ENCODE data around the gene PRSS21. TPM values are rescaled to one million over a fixed set of nuclear protein-coding genes. Genes with fewer than 3 reads are reported as not detected.
A peak's percentile ranks its signal among the peaks of the same experiment; 100 is the strongest.

PRSS21 gene
- total and polyA plus RNA-seq, 5 donors: not detected

DNA sequence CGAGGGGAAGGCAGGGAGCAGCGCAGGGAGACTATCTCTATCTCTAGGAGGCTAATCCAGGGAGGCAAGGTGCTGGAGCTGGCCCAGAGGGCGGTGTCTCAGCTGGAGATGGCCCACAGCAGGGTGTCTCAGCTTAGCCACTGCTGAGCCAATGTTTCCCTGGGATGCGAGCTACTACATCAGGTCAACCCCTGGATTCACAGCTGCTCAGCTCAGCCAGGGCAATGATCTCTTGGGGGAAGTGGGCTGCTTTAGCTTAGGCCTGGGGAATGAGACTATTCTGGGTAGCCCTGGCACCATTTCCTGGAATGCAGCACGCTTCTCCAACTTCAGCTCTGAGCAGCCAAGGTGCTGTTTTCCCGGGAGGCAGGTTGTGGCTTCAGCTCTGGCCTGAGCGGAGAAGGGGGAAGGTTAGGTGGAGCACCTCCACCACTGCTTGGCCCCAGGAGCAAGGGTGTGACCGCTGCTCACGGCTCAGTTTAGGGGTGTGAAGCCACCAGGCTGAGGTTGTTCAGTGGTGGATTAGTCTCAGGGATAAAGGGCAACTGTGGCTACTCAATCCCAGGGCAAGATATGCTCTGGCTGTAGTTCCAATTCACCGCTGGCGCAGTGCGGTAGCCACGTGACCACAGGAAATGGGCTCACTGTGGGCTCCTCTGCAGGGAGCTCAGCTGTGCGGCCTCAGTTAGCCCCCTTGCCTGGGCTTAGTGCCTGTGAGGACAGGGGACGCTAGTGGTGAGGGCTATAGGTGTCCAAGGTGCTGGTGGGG lies 5.2 kb upstream of the PRSS21 start:
- ATAC-seq (peak in 1 of 2 donors; percentile 29), DNase-seq (no peak)
- Histone ChIP-seq H3K27ac (ENCODE audit: low read length) (no peak overlapping the region), H3K9me3 (ENCODE audit: control insufficient read depth, low read length) (no peaks in the 10 kb centered on the region), H3K4me1 (ENCODE audit: control insufficient read depth, insufficient read depth, low read length) (no peaks in the 10 kb centered on the region), H3K4me3 (ENCODE audit: low read length) (no peak overlapping the region), H3K27me3 (ENCODE audit: control insufficient read depth, insufficient read depth) (no peaks in the 10 kb centered on the region)
- intact Hi-C loops (cut with DNase I): no loop called here
- WGBS: 62% methylated on average over 15 of the region's 15 CpGs

DNA sequence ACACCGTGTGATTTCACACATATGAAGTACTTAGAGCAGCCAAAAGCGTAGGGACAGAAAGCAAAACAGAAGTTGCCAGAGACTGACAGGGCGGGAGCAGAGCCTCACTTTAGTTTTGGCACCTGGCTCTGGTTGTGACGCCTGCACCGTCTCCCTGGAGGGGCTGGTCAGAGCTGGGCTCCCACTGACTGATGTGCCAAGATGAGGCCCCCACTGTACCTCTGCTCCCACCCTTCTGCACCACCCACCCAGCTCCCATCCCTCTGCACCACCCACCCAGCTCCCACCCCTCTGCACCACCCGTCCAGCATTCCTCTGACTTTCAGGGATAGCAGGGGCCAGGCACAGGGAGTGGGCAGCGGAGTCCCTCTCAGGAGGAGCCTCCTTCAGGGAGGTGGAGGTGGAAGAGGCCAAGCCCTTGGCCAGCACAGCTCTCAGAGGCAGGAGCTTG lies 3.2 kb upstream of the PRSS21 start:
- WGBS: 43% methylated on average over 7 of the region's 7 CpGs
- intact Hi-C loops (cut with DNase I): no loop called here
- DNase-seq (no peak), ATAC-seq (no peak)
- no peak overlapping the region for H3K27ac ChIP-seq (ENCODE audit: low read length)
- no peaks in the 10 kb centered on the region for H3K27me3 ChIP-seq (ENCODE audit: control insufficient read depth, insufficient read depth)
- no peaks in the 10 kb centered on the region for H3K9me3 ChIP-seq (ENCODE audit: control insufficient read depth, low read length)
- H3K4me3 ChIP-seq (ENCODE audit: low read length): no peak overlapping the region
- no peaks in the 10 kb centered on the region for H3K4me1 ChIP-seq (ENCODE audit: control insufficient read depth, insufficient read depth, low read length)

DNA sequence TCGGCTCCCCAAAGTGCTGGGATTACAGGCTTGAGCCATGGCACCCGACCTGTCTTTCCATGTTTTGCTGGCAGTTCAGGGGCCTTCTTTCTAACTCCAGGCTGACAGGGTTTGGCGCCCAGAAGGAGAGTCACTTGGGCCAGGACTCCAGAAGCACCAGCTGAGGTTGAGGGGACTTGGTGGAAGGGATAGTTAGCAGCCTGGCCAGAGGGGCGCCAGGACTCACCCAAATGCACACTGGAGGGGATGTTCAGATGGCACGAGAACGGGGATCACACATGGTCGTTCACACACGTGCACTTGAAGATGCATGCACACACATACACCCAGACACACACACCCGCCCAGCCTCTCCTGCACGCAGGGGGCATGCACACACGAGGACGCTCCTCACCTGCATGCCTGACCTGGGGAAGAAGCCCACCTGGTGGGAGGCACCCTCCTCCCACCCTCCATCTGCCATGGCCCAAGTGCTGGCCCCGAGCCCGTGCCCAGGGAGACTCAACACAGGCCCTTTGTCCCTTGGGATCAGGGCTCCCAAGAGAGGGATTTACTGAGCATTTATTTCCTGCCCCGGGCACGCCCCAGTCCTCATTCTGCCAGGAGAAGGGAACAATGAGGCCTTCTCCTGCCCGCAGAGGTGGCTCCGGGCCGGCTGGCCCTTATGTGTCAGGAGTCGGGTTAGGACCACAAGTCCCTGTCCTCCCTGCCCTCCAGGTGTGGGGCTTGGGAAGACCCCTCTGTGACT lies 2.3 kb upstream of the PRSS21 start:
- 78% methylated on average over 20 of the region's 20 CpGs for WGBS
- Histone ChIP-seq H3K4me3 (ENCODE audit: low read length) (no peak overlapping the region), H3K9me3 (ENCODE audit: control insufficient read depth, low read length) (no peaks in the 10 kb centered on the region), H3K27ac (ENCODE audit: low read length) (no peak overlapping the region), H3K27me3 (ENCODE audit: control insufficient read depth, insufficient read depth) (no peaks in the 10 kb centered on the region), H3K4me1 (ENCODE audit: control insufficient read depth, insufficient read depth, low read length) (no peaks in the 10 kb centered on the region)
- ATAC-seq (no peak), DNase-seq (no peak)
- intact Hi-C loops (cut with DNase I): no loop called here

DNA sequence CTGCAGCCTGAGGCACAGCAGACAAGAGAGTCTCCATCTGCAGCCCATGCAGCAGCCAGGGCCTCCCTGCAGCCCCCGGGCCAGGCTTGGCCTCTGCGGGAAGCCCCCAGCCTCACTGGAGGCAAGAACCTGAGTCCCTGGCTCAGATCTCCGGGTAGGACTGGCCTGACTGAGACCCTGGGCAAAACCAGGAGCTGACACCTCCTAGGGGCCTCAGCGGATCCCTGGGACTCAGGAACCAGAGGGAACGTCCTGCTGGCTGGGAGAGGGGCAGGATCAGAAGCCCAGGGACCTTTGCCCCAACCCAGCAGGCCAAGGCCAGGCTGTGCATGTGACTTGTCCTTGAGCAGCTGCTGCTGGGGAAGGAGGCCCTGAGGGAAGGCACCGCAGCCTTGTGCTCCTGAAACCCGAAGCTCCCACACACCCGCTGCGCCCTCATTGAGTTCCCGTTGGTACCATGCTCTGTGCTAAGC lies 1.7 kb upstream of the PRSS21 start:
- 75% methylated on average over 10 of the region's 10 CpGs for WGBS
- H3K9me3 ChIP-seq (ENCODE audit: control insufficient read depth, low read length): no peaks in the 10 kb centered on the region
- H3K4me1 ChIP-seq (ENCODE audit: control insufficient read depth, insufficient read depth, low read length): no peaks in the 10 kb centered on the region
- H3K4me3 ChIP-seq (ENCODE audit: low read length): no peak overlapping the region
- H3K27ac ChIP-seq (ENCODE audit: low read length): no peak overlapping the region
- DNase-seq (no peak), ATAC-seq (no peak)
- H3K27me3 ChIP-seq (ENCODE audit: control insufficient read depth, insufficient read depth): no peaks in the 10 kb centered on the region
- intact Hi-C loops (cut with DNase I): no loop called here

DNA sequence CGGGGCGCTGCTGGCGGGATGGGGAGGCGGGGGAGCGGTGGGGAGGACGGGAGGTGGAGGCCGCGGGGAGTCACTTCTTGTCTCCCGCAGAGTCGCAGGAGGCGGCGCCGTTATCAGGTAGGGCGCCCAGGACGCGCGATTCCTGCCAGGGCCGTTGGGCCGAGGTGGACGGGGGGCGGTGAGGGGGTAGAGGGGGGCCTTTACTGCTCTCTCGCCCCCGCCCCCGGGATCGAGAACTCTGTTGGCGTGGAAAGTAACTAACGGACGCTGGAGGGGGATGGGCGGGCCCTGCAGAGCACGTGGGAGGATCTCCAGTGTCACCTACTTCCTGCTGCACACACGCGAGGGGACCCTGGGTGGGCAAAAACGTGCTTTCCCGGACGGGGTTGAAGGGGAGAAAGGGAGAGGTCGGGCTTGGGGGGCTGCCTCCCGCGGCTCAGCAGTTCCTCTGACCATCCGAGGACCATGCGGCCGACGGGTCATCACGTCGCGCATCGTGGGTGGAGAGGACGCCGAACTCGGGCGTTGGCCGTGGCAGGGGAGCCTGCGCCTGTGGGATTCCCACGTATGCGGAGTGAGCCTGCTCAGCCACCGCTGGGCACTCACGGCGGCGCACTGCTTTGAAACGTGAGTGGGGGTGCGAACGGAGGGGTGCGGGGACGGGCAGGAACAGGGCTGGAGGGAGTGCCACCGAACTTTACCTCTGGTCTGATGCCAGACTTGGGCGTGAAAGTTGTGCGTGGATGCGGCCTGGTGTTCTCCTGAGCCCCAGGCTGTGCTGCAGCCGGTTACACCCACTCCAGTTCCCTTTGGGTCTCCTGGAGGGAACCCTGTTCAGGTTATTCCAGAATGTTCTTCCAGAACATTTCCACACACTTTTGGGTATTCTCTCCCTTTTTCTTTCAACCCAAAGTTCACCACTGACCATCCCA lies 569 bp downstream of the PRSS21 start:
- intact Hi-C loops (cut with DNase I): no loop called here
- Histone ChIP-seq H3K4me1 (ENCODE audit: control insufficient read depth, insufficient read depth, low read length) (no peaks in the 10 kb centered on the region), H3K4me3 (ENCODE audit: low read length) (no peak overlapping the region), H3K27me3 (ENCODE audit: control insufficient read depth, insufficient read depth) (no peaks in the 10 kb centered on the region), H3K27ac (ENCODE audit: low read length) (no peak overlapping the region), H3K9me3 (ENCODE audit: control insufficient read depth, low read length) (no peaks in the 10 kb centered on the region)
- no peak for DNase-seq
- ATAC-seq: no peak
- 68% methylated on average over 68 of the region's 68 CpGs for WGBS

DNA sequence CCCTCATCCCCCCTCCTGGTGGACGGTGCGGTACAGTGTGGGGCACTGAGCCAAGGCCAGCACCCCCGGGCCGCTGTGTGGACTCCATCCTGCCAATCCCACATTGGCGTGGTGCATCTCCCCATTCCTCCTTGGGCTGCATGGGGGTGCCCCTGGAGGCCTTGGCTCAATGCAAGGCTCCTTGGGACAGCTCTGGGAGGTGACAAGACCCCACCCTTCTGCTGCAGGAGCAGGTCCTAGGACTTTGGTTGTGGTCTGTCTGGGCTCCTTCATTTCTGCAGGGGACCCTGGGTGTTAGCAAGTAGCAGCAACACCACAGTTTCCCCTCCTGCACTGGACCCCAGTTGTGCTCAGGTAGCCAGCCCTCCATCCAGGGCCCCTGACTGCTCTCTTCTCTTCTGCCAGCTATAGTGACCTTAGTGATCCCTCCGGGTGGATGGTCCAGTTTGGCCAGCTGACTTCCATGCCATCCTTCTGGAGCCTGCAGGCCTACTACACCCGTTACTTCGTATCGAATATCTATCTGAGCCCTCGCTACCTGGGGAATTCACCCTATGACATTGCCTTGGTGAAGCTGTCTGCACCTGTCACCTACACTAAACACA lies 1.3 kb downstream of the PRSS21 start:
- H3K9me3 ChIP-seq (ENCODE audit: control insufficient read depth, low read length): no peaks in the 10 kb centered on the region
- ATAC-seq: no peak
- no peak for DNase-seq
- intact Hi-C loops (cut with DNase I): no loop called here
- H3K4me1 ChIP-seq (ENCODE audit: control insufficient read depth, insufficient read depth, low read length): no peaks in the 10 kb centered on the region
- H3K27ac ChIP-seq (ENCODE audit: low read length): no peak overlapping the region
- WGBS: 74% methylated on average over 10 of the region's 10 CpGs
- no peaks in the 10 kb centered on the region for H3K27me3 ChIP-seq (ENCODE audit: control insufficient read depth, insufficient read depth)
- H3K4me3 ChIP-seq (ENCODE audit: low read length): no peak overlapping the region

DNA sequence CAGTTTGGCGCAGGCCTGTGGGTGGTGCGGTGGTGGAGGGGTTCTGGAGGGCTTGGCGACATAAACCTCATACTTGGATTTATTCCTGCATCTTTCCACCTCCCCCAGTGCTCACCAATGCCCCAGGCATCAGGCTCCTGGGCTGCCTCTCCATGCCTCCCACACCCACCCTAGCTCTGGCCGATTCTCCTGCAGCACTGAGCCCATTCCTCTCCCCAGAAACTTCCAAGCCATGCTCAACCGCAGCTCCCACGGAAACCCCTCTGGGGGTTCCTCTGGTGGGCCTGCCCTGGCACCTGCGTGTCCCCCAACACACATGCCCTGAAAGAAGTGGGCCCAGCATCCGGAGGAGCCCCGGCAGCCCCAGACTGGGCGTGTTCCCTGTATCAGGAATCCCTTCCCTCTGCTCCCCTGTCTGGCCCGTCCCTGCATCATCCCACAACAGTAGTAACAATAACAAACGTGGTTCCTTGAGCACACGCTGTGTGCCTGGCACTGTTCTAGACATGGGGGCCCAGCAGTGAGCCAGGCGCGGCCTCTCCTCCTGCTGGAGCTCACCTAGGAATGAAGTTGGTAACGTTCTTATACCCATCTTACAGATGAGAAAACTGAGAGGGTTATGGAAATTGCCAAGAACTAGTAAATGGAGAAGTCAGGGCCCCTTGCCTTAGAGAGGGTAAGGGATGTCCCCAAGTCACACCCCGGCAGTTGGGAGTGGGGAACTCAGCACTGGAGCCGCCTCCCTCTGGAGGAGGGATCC lies 2.3 kb downstream of the PRSS21 start:
- 84% methylated on average over 18 of the region's 18 CpGs for WGBS
- H3K4me3 ChIP-seq (ENCODE audit: low read length): no peak overlapping the region
- no peak overlapping the region for H3K27ac ChIP-seq (ENCODE audit: low read length)
- H3K4me1 ChIP-seq (ENCODE audit: control insufficient read depth, insufficient read depth, low read length): no peaks in the 10 kb centered on the region
- DNase-seq: no peak
- intact Hi-C loops (cut with DNase I): no loop called here
- ATAC-seq: no peak
- no peaks in the 10 kb centered on the region for H3K9me3 ChIP-seq (ENCODE audit: control insufficient read depth, low read length)
- no peaks in the 10 kb centered on the region for H3K27me3 ChIP-seq (ENCODE audit: control insufficient read depth, insufficient read depth)

DNA sequence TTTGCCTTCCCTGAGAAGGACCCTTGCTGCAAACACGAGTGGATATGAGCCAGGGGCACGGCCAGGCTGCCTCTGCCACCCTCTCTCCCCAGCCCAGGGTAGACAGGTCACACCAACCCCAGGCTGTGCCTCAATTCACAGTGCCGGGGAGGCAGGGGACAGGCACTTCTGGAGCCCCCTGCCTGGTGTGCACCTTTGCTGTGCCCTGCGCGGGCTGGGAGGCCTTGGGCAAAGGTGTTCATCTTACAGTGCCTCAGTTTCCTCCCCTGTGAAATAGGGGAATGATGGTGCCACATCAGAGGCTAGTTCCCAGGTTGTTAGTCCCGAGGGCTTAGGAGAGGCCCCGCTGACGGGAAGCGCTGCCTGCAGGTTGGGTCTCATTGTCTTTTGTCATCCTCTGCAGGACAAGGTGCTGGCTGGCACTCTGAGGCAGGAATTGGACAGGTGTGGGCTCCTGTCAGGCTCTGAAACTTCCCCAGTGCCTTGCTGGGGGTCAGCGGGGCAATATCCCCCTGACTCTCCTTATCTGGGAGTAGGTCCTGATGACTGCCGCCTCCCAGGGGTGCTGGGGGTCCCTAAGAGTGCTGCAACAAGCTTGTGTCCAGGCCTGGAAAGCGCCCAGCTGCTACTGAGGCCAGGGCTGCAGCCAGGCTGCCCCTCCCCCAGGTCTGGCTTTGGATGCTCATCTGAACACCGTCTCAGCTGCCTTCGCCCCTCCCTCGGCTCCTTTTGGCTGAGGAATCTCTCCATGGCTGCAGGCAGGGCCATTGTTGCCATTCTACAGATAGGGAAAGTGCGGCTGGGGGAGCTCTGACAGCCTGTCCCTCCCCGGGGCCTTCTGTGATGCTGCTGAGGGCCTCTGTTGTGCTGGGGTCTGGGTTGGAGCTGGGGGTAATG lies 3.1 kb downstream of the PRSS21 start:
- Histone ChIP-seq H3K4me3 (ENCODE audit: low read length) (no peak overlapping the region), H3K27ac (ENCODE audit: low read length) (no peak overlapping the region), H3K27me3 (ENCODE audit: control insufficient read depth, insufficient read depth) (no peaks in the 10 kb centered on the region), H3K4me1 (ENCODE audit: control insufficient read depth, insufficient read depth, low read length) (no peaks in the 10 kb centered on the region), H3K9me3 (ENCODE audit: control insufficient read depth, low read length) (no peaks in the 10 kb centered on the region)
- DNase-seq: no peak
- intact Hi-C loops (cut with DNase I): no loop called here
- no peak for ATAC-seq
- 62% methylated on average over 17 of the region's 17 CpGs for WGBS

DNA sequence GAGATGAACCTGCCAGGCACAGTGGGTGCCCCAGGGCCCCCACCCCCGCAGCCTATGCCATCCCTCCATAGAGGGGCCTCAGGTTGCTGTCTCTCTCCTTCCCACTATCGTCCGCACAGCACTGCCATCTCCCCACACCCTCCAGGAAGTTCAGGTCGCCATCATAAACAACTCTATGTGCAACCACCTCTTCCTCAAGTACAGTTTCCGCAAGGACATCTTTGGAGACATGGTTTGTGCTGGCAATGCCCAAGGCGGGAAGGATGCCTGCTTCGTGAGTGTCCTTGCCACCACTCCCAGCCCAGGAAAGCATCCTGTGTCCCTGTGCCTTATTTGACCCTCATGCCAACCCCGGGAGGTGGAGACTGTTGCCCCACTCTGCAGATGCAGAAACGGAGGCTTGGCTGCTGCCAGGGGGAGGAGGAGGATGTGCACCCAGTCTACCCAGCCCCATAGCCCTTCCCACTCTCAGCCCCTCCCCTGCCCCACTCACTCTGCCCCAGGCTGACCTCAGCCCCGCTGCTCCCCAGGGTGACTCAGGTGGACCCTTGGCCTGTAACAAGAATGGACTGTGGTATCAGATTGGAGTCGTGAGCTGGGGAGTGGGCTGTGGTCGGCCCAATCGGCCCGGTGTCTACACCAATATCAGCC lies 3.9 kb downstream of the PRSS21 start:
- no peak overlapping the region for H3K4me3 ChIP-seq (ENCODE audit: low read length)
- intact Hi-C loops (cut with DNase I): no loop called here
- no peaks in the 10 kb centered on the region for H3K9me3 ChIP-seq (ENCODE audit: control insufficient read depth, low read length)
- no peak overlapping the region for H3K27ac ChIP-seq (ENCODE audit: low read length)
- DNase-seq (no peak), ATAC-seq (peak in 1 of 2 donors; percentile 11)
- 65% methylated on average over 14 of the region's 14 CpGs for WGBS
- no peaks in the 10 kb centered on the region for H3K4me1 ChIP-seq (ENCODE audit: control insufficient read depth, insufficient read depth, low read length)
- no peaks in the 10 kb centered on the region for H3K27me3 ChIP-seq (ENCODE audit: control insufficient read depth, insufficient read depth)

Data from right cardiac atrium (tissue), 5 donors.